ENCODE data around the gene NCOA3. TPM values are rescaled to one million over a fixed set of nuclear protein-coding genes. Genes with fewer than 3 reads are reported as not detected.

NCOA3 gene
- polyA plus RNA-seq, 3 donors = 13.5 to 21.8 (median 21.3) TPM

DNA sequence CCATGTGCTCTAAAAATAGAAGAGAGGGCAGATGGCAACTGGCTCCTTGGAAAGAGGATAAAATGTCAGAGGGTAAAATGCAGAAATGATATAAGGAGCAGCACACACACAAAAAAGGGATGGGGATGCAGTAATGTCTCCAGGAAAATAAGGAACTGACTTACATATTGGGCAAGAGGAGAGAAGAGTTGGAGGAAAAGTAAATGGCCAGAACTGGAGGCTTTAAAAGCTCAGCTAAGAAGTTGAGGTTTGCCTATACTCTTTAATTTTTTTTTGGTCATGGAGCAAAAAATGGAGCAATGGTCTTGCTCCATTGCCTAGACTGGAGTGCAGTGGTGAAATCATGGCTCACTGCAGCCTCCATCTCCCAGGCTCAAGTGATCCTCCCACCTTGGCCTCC is 189.9 kb downstream of the NCOA3 start:
- Histone ChIP-seq H3K9ac (ENCODE audit: insufficient read depth, low read length, poor library complexity, severe bottlenecking) (no peak overlapping the region), H3K9me3 (replicated peaks in 1 of 2; ENCODE audit: control insufficient read depth in 1 of 2, insufficient read depth in 1 of 2, low read length in 2 of 2) (peaks cover 27 to 28% of the 10 kb centered on the region in 2 donors), H3K4me1 (ENCODE audit: control insufficient read depth in 1 of 2, insufficient read depth in 2 of 2, low read length in 2 of 2) (peaks cover 11 to 13% of the 10 kb centered on the region in 2 donors), H4K20me1 (ENCODE audit: insufficient read depth, low read length) (peaks cover 98% of the 10 kb centered on the region), H3K36me3 (replicated peaks in 1 of 2; ENCODE audit: control insufficient read depth in 1 of 2, insufficient read depth in 2 of 2, low read length in 2 of 2) (peaks cover 54 to 91% of the 10 kb centered on the region in 2 donors), H3K4me3 (replicated peaks in 1 of 3; ENCODE audit: low read depth in 2 of 3, low read length in 3 of 3) (no peak overlapping the region), H2AFZ (ENCODE audit: insufficient read depth, low read depth, low read length, poor library complexity, severe bottlenecking) (no peak overlapping the region), H3K79me2 (ENCODE audit: insufficient read depth, low read length) (no peaks in the 10 kb centered on the region), H3K27me3 (ENCODE audit: control insufficient read depth in 2 of 2, insufficient read depth in 2 of 2, low read length in 2 of 2) (no peaks in the 10 kb centered on the region), H3K27ac (ENCODE audit: low read depth in 1 of 2, low read length in 2 of 2) (no peak overlapping the region), H3K4me2 (replicated peaks; ENCODE audit: extremely low read depth, low read length, poor library complexity, severe bottlenecking) (no peak overlapping the region)
- H3K4me1 Mint-ChIP-seq = peaks cover 13% of the 10 kb centered on the region
- TF ChIP-seq CTCF (IDR thresholded peaks at IDR 0.05) = no peak
- no peak for DNase-seq
- peaks cover 0 to 2% (median 0%) of the 10 kb centered on the region in 3 donors for H3K27me3 Mint-ChIP-seq (ENCODE audit: low read depth in 3 of 3)
- H3K36me3 Mint-ChIP-seq = peaks cover 79 to 88% of the 10 kb centered on the region in 2 donors
- H3K4me3 Mint-ChIP-seq = no peak overlapping the region
- intact Hi-C loops (cut with micrococcal nuclease) = no loop called here
- H3K27ac Mint-ChIP-seq = no peak overlapping the region
- H3K9me3 Mint-ChIP-seq = peaks cover 27 to 38% (median 34%) of the 10 kb centered on the region in 7 donors

GRCh38 chr20:47694021-47694818 is 192.5 kb downstream of the NCOA3 start:
- H2AFZ ChIP-seq (ENCODE audit: insufficient read depth, low read depth, low read length, poor library complexity, severe bottlenecking) = no peak overlapping the region
- Mint-ChIP-seq H3K4me1 (peaks cover 17% of the 10 kb centered on the region), H3K9me3 (peaks cover 29 to 41% (median 37%) of the 10 kb centered on the region in 7 donors), H3K27ac (peak overlapping the region in 1 of 7 donors; percentile 30), H3K4me3 (no peak overlapping the region), H3K36me3 (peaks cover 77 to 88% of the 10 kb centered on the region in 2 donors), H3K27me3 (ENCODE audit: low read depth in 3 of 3) (peaks cover 0 to 2% (median 0%) of the 10 kb centered on the region in 3 donors)
- H4K20me1 ChIP-seq (ENCODE audit: insufficient read depth, low read length) = peaks cover 98% of the 10 kb centered on the region
- peaks cover 53 to 91% of the 10 kb centered on the region in 2 donors for H3K36me3 ChIP-seq (replicated peaks in 1 of 2; ENCODE audit: control insufficient read depth in 1 of 2, insufficient read depth in 2 of 2, low read length in 2 of 2)
- TF ChIP-seq CTCF (IDR thresholded peaks at IDR 0.05) = no peak
- no peak overlapping the region for H3K4me3 ChIP-seq (replicated peaks in 1 of 3; ENCODE audit: low read depth in 2 of 3, low read length in 3 of 3)
- no peak overlapping the region for H3K27ac ChIP-seq (ENCODE audit: low read depth in 1 of 2, low read length in 2 of 2)
- intact Hi-C loops (cut with micrococcal nuclease) = no loop called here
- H3K9ac ChIP-seq (ENCODE audit: insufficient read depth, low read length, poor library complexity, severe bottlenecking) = no peak overlapping the region
- no peaks in the 10 kb centered on the region for H3K27me3 ChIP-seq (ENCODE audit: control insufficient read depth in 2 of 2, insufficient read depth in 2 of 2, low read length in 2 of 2)
- no peak overlapping the region for H3K4me2 ChIP-seq (replicated peaks; ENCODE audit: extremely low read depth, low read length, poor library complexity, severe bottlenecking)
- peaks cover 27 to 28% of the 10 kb centered on the region in 2 donors for H3K9me3 ChIP-seq (replicated peaks in 1 of 2; ENCODE audit: control insufficient read depth in 1 of 2, insufficient read depth in 1 of 2, low read length in 2 of 2)
- WGBS (ENCODE audit: insufficient coverage) = 97% methylated on average over 19 of the region's 21 CpGs
- no peak for DNase-seq
- H3K79me2 ChIP-seq (ENCODE audit: insufficient read depth, low read length) = no peaks in the 10 kb centered on the region
- H3K4me1 ChIP-seq (ENCODE audit: control insufficient read depth in 1 of 2, insufficient read depth in 2 of 2, low read length in 2 of 2) = peaks cover 11 to 13% of the 10 kb centered on the region in 2 donors

All from CD14-positive monocyte (primary cell).